GM18951 (cell line): Measurements from ENCODE around the gene MKNK2.

ENCODE experiments used
- POLR2A ChIP-seq: IDR thresholded peaks from 4 replicates; pipeline ENCODE4 v1.6.1; 2011; ENCODE audit warnings: mild to moderate bottlenecking; ENCODE audit not compliant: insufficient read length, insufficient read depth; ENCODE audit errors: extremely low read depth
- in situ Hi-C: fragments of 300-500 bp; cut with MboI; formaldehyde crosslinking; loops from one replicate; pipeline ENCODE4 v1.12.0; 2022; ENCODE audit warnings: low sequenced_read_pairs, mixed read lengths, inconsistent platforms; ENCODE audit not compliant: unreplicated experiment

Gene MKNK2

GRCh38 chr19:2047076-2047448 is 4.0 kb downstream of the MKNK2 start:
- in situ Hi-C loops, result no loop called here

GRCh38 chr19:2046046-2046907 is 4.8 kb downstream of the MKNK2 start:
- peak; percentile 42 for TF ChIP-seq POLR2A
- in situ Hi-C loops, result no loop called here

More at GRCh38 chr19:2047076-2047448, 4.0 kb downstream of the MKNK2 start:
- TF ChIP-seq POLR2A, result no peak

GRCh38 chr19:2045501-2046045 is 5.5 kb downstream of the MKNK2 start:
- TF ChIP-seq POLR2A, result peak; percentile 5
- in situ Hi-C loops, result no loop called here

GRCh38 chr19:2044709-2045500 is 6.1 kb downstream of the MKNK2 start:
- in situ Hi-C loops, result no loop called here
- peak; percentile 8 for TF ChIP-seq POLR2A

DNA sequence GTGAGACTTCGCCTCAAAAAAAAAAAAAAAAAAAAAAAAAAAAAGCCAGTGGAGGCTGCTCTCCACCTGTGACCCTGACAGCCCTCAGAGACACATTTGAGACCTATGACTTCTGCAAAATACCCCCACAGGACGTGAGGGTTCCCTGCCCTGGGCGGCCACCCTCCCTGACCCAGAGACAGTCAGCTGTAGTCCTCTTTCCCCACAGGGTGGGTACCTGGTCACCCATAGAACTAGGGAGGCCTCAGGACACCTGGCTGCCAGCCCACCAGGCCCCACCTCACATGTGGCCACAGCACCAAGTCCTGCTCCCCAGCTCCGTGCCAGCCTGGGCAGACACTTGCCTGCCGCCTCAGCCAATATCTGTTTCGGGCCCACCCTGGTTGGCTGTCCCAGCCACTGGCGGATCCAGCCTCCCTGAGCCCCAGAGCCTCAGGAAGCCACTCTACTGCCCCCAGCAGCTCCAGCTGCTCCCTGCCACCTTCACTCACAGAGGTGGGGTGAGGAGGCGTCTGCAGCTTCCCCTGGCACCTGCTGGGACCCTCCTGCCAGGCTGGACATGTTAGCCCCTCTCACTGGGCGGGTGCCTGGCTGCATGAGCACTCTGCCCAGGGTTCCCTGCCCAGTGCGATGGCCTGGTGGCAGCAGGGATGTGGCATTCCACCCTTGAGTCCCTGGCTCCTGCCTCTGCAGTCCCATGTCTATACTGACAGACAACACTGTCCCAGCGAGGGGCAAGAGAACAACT is 6.9 kb downstream of the MKNK2 start:
- in situ Hi-C loops, result no loop called here
- TF ChIP-seq POLR2A, result peak; percentile 27

DNA sequence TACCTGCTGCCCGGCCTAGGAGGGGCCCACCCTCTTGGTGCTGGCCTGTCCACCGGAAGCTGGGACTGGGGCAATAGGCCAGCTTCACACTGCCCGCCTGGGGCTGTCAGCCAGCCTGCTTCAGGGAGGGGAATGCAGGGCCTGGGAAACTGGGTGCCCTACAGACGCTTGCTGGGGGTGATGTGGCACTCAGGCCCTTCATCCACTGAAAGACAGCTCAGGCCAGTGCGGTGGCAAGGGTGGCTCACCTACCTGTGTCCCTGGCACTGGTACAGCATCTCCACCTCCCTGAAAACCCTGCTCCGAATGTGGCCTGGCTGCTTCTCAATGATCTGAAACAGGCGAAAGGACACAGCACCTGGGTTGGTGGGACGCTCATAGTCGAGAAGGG is 7.8 kb downstream of the MKNK2 start:
- no peak for TF ChIP-seq POLR2A
- in situ Hi-C loops, result no loop called here

DNA sequence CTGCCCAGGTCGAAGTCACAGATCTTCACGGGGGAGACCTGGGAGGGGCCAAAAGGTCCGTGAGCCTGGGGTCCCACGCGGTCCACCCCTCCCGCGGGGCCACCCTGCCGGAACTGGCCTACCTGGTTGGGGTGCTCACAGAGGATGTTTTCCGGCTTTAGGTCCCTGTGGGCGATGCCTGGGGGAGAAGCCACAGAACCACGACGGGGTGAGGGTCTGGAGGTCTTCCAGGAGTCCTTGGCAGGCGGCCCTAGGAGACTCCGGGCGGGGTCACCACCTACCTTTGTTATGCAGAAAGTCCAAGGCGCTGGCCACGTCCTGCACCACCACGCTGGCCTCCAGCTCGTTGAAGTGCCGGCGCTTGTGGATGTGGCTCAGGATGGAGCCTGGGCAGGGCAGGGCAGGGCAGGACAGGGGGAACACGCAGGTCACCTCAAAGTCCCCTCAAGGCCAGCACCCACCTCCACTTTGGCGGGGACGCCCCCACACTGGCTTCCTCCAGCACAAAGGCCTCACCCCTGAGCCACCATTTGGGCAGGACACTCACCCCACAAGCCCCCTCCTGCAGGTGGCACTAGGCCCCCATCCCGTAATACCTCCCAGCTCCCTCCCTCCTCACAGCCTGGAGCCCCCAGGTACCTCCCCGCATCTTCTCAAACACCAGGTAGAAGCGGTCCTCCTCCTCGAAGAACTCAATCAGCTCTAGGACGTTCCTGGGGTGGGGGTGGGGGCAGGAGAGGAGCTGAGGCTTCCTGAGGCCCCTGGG is 8.4 kb downstream of the MKNK2 start:
- in situ Hi-C loops, result no loop called here
- TF ChIP-seq POLR2A, result no peak

- TF ChIP-seq POLR2A, result peak; percentile 52
Observed at GRCh38 chr19:2041683-2042484, 9.2 kb downstream of the MKNK2 start.

DNA sequence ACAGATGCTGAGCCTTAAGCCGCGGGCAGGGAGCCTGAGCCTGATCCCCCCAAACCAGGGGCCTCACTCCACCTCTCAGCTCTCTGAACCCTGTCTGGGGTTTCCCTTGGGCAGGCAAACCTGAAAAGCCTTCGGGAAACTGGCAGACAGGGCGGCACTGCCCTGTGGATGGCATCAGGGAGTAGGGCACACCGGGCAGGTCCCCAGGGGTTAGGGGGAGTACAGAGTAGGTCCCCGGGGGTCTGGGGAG is 9.7 kb downstream of the MKNK2 start:
- in situ Hi-C loops, result no loop called here
- no peak for TF ChIP-seq POLR2A

More at GRCh38 chr19:2041683-2042484, 9.2 kb downstream of the MKNK2 start:
- in situ Hi-C loops, result no loop called here

GRCh38 chr19:2040647-2041432 is 10.2 kb downstream of the MKNK2 start:
- no peak for TF ChIP-seq POLR2A
- in situ Hi-C loops, result no loop called here

GRCh38 chr19:2039959-2040646 is 10.9 kb downstream of the MKNK2 start:
- no peak for TF ChIP-seq POLR2A
- in situ Hi-C loops, result no loop called here
